Measurements from ENCODE around the gene ACAP1.

DNA sequence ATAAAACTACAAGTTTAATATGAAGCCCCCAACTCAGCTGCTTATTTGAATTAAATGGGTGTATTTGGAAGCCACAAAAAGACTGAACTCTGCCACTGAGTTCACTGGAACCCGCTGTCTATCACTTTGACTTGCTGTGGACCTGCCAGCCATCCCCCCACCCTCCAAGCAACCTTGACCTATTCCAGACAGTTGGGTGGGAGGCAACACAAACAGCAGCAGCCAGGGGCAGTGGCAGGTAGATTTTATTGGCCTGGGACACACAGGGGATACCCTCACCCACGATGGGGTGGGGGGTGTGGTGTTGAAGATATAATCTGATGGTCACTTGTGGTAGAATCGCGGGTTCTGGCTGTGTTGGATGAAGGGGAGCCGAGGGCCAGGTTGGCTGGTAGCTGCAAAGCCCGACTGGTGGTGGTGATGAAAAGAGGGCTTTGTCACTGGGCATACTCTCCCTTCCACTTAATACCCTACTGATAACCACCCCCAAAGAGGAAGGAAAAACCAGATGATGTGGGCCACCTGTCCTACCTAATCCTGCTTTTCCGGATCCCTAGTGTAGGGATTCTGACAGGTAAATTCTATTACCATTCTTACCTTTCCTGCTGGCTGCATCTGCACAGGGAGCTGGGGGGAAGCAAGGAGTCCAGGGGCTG, 23.8 kb upstream of the ACAP1 start:
- TF ChIP-seq POLR2A (IDR thresholded peaks at IDR 0.05) = no peak
- TF ChIP-seq, protein P1, sequence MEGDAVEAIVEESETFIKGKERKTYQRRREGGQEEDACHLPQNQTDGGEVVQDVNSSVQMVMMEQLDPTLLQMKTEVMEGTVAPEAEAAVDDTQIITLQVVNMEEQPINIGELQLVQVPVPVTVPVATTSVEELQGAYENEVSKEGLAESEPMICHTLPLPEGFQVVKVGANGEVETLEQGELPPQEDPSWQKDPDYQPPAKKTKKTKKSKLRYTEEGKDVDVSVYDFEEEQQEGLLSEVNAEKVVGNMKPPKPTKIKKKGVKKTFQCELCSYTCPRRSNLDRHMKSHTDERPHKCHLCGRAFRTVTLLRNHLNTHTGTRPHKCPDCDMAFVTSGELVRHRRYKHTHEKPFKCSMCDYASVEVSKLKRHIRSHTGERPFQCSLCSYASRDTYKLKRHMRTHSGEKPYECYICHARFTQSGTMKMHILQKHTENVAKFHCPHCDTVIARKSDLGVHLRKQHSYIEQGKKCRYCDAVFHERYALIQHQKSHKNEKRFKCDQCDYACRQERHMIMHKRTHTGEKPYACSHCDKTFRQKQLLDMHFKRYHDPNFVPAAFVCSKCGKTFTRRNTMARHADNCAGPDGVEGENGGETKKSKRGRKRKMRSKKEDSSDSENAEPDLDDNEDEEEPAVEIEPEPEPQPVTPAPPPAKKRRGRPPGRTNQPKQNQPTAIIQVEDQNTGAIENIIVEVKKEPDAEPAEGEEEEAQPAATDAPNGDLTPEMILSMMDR (IDR thresholded peaks at IDR 0.05) = no peak

Data from testis (tissue), 2 donors.